GM11168 (cell line): ENCODE data around the gene CEP126.
"Not testable (repeated sequence)": the region's sequence is repeated elsewhere in the genome, so short reads cannot be mapped to it uniquely, and the experiment has no call there.

Experiments used
- in situ Hi-C: fragments of 300-500 bp; cut with MboI; formaldehyde crosslinking; loops from one replicate; pipeline ENCODE4 v1.12.0; 2022; ENCODE audit warnings: low sequenced_read_pairs; ENCODE audit not compliant: unreplicated experiment

The CEP126 gene

DNA sequence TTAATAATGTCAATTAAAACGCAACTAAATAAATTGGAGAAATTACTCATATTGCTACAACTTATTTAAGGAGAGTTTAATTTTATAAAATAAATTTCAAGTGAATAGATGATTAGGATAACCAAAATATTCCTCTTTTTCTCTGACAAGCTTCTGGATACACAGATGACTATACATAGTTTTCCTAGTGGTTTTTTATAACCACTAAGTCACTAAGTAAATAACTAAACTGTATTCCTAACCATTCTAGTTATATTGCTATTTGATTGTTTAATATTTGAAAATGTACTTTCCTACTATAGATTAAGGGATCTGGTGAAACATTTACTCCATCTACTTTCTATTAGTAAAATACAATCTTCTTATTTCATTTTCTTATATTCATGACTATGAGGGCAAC is 6.2 kb downstream of the CEP126 start:
- in situ Hi-C loops, result no loop called here

DNA sequence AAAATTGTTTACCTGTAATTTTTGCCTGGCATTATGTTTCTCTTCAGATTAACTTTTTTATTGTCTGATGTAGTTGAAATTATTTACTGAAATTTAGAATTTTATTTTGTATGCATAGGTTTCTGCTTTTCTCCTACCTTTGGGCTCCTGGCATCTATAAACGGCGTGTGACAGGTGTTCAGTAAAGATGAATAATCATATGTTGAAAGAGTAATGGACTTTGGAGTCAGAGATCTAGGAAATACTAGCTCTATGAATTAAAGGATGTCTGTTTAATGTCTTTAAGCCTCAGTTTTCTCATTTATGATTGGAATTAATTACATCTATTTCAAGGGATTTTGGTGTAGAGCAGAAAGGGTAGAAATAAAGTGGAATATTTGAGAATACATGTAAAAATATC is 8.7 kb downstream of the CEP126 start:
- in situ Hi-C loops, result no loop called here

DNA sequence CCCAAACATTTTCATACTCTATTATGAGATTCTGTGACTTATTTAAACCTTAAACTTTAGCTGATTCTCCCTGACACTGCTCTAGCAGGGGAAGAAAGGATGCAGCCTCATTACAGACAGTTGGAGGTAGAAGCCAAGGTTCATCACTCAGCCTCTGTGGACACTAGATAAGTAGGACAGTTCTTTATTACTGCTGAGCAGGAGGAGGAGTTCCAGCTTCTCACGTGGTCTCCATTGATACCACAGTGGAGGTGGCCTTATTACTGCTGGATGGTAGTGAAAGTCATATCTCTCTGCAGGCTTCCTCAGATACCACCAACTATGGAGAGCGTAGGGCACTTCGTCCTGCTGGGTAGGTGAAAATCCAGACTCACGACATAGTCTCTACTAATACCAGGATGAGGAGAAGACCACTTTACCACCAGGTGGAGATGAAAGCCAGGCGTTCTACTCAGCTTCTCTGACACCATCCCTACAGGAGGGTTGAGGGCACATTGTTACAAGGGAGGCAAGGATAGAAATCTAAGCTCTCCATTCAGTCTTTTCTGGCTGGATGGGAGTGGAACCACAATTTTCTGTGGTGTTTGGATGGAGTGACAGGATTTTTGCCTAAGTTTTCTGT is 14.6 kb downstream of the CEP126 start:
- in situ Hi-C loops, result no loop called here

DNA sequence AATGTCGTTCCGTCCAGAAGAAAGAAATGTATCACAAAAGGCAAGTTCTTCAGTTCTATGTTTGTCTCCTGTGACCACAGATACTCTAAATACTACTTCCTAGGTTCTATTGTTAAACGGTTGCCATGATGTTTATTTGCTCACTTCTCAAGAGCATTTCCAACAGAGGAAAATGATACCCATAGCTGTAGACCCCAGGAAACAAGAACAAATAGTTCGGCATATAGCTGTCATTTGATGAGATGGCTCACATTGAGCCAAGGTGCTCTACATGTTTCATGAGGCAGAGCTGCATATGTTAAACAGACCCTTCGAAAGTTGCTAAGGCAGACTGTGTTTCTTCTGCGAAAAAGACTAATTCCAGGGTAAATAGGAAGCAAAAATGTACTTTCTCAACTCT is 16.9 kb downstream of the CEP126 start:
- in situ Hi-C loops, result no loop called here

DNA sequence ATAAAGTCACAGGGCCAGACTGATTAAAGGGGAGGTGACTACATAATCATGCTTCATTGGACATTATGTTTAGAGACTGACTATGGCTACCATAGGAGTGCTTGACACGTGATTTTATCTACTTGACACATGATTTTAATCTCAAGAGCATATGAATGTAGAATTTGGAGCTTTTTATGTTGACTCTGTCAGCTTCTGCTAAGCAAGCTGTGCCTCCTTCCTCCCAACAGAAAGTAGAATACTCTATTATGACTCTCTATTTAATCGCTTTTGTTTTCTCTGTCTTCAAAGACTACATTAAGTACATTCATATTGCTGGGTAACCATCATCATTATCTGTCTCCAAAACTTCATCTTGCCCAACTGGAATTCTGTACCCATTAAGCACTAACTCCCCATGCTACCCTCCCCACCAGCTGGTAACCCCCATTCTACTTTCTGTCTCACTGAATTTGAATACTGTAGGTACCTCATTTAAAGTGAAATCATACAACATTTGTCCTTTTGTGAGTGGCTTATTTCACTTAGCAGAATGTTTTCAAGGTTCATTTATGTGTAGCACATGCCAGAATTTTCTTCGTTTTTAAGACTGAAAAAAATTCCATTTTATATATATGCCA is 26.2 kb downstream of the CEP126 start:
- in situ Hi-C loops, result no loop called here

DNA sequence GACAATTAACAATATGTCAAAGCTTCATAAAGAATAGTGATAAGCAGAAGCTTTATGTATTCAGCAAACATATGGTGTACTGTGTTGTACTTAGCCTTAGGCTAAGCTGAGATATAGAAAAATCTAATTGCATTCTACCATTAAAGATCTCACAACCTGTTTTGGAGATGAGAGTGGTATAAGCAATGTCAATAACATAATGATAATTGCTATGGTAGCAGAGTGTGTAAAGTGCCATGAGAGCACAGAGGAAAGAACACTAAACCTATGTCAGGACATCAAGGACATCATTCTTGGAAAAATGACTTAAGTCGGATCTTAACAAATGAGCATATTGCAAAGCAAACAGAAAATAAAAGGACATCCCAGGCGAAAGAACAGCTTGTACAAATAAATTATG is 30.1 kb downstream of the CEP126 start:
- in situ Hi-C loops, result no loop called here

DNA sequence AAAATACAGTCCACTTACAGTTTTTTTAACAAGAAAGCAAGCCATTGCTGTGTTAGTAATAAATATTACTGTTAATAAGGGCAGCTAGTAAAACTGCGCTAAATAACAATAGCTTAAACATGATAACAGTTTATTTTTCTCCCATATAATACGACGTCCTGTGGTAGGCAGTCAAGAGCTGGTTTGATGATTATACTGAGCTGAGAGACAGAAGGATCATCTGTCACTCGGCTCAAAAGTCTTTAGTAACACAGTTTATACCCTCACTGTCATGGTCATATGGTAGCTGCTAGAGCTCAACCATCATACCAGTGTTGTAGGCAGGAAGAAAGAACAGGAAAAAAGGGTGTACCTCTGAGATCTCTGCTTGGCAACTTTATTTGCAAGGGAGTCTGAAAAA is 30.6 kb downstream of the CEP126 start:
- in situ Hi-C loops, result no loop called here

DNA sequence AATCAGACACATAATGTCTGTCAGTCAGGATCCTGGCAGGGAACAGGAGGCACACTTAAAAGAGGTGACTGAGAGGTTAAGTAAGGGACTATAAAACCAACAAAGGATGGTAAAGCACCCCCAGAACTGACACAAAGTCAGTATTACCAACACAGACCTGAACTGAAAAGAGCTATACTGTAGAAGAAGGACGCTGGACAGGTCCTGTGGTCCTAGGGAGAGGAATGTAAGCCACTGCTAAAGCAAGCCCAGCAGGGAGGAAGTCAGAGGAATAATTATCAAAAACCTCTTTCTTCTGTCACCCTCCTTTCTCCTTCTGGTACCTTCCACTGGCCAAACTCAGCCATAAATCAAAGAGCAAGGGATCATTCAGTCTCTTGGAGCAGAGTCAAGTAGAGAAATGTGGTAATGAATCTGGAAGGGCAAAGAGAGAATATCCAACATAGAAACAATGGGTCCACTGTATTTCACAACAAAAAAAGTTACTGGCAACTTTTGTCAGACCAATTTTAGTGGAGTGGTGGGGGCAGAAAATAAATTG is 34.9 kb downstream of the CEP126 start:
- in situ Hi-C loops, result no loop called here

DNA sequence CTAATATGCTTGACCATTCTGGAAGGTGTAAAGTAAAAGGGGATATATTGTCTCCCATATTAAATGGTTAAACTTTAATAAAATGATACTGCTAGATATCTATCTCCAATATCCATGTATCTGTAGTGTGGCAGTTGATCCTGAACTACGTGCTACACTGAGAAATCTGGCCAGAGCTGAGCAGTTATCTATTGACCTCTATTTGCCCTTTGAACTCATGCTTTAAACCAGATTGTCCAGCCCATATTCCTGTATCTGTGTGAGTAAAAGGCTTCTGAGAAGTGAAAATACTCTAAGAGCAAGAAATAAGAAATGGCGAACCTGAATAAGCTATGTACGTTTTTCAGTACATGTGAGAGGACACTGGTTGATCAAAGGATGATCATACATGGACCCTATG is 40.5 kb downstream of the CEP126 start:
- in situ Hi-C loops, result no loop called here

DNA sequence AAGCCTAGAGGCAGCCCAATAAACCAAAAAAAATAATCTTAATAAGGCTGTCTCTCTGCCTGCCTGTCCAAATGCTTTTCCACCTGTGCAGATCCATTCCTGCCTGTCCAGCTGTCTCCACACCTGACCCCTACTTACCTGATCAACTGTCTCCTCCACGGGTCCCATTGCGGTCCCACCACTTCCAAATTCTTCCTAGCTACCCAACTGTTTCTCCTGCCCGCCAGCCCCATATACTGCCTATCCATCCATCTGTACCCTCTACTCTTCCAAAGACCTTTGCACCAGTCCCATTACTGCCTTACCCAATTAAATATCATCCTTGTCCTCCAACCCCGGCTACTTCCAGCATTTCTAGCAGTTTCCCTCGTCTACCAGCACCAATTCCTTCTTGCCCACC is 40.9 kb downstream of the CEP126 start:
- in situ Hi-C loops, result no loop called here

DNA sequence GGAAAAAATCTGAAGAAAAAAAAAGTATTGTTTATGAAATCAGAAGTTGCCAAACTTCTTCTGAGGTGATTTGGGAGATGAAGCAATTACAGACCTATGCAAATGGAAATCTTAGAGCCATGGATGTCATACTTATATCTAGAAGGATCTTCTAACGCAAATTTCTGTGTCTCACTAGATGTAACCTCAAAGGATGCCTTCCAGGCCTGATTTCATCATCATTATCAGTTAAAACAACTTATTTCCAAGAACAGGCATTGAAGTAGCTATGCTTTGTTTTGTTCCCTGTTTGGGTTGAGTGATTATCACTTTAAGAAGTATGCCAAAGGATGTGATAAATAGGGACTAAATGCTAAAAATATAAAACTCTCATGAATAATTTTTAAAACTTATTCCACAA is 45.4 kb downstream of the CEP126 start:
- in situ Hi-C loops, result no loop called here

DNA sequence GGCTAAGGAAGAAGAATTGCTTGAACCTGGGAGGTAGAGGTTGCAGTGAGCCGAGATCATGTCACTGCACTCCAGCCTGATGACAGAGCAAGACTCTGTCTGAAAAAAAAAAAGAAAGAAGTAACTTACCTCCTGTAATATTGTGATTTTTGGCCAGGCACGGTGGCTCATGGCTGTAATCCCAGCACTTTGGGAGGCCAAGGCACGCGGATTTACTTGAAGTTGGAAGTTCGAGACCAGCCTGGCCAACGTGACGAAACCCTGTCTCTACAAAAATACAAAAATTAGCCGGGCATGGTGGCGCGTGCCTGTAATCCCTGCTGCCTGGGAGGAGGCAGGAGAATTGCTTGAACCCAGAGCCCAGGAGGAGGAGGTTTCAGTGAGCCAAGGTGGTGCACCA is 49.4 kb downstream of the CEP126 start:
- in situ Hi-C loops, result not testable (repeated sequence)

DNA sequence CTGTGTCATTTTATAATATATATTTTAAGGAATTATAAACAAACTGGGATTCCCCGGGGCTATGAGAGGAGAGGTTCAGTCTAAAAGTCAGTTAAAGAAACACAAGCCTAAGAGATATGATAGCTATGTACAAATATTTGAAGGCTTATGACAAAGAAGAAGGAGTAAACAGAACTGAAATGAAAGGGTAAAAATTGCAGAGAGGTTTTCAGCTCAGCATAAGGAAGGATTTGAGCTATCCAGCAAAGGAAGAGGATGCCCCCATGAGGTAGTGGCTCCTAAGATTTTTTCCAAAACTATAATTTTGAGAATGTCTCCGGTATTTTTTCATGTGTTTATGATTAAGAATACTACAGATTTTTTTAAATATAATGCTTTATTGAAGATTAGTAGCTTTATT is 59.4 kb downstream of the CEP126 start:
- in situ Hi-C loops, result no loop called here

DNA sequence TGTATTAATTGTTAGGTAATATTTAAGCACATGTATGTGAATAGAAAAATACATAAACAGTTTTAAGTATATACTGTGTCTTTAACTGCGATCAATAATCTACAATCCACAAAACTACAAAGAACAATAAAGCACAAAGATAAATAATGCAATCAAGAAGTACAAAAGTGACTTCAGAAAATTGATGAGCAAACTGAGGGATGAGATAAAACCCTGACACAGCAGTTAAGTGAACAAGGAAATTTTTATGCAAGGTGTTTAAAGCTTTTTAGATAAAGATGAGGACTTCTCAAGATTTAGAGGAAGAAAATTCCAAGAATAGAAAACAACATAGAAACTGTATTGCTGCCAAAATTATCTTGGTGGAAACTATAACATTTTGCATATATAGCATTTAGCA is 60.0 kb downstream of the CEP126 start:
- in situ Hi-C loops, result no loop called here

DNA sequence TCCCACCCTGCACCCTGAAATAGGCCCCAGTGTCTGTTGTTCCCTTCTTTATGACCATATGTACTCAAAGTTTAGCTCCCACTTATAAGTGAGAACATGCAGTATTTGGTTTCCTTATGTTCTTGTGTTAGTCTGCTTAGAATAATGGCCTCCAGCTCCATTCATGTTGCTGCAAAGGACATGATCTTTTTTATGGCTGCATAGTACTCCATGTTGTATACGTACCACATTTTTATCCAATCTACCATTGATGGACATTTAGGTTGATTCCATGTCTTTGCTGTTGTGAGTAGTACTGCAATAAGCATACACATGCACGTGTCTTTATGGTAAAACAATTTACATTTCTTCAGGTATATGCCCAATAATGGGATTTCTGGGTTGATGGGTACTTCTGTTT is 60.9 kb downstream of the CEP126 start:
- in situ Hi-C loops, result no loop called here

DNA sequence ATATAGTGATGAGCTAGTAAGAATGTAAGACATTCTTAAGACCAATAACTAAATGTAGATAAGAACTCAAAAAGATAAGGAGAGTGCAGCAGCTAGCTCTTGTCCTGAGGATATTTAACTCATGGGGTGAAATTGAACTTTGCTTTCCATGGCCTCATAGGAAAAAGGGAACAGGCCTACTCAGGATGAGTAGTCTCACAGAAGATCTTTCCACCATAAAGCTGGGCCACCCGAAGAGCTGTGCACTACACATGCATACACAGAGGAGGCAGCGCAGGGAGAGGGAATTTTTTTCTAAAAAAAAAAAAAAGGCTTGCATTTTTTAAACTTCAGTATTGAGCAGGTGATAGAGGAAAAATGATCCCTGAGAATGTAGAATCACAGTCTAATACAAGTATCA is 72.6 kb downstream of the CEP126 start:
- in situ Hi-C loops, result no loop called here

DNA sequence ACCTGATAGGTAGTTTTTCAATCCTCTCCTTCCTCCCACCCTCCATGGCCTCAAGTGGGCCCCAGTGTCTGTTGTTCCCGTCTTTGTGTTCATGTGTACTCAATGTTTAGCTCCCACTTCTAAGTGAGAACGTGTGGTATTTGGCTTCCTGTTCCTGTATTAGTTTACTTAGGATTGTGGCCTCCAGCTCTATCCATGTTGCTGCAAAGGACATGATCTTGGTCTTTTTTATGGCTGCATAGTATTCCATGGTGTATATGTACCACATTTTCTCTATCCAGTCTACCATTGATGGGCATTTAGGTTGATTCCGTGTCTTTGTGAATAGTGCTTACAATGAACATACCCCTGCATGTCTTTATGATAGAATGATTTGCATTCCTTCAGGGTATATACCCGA is 78.4 kb downstream of the CEP126 start:
- in situ Hi-C loops, result no loop called here

DNA sequence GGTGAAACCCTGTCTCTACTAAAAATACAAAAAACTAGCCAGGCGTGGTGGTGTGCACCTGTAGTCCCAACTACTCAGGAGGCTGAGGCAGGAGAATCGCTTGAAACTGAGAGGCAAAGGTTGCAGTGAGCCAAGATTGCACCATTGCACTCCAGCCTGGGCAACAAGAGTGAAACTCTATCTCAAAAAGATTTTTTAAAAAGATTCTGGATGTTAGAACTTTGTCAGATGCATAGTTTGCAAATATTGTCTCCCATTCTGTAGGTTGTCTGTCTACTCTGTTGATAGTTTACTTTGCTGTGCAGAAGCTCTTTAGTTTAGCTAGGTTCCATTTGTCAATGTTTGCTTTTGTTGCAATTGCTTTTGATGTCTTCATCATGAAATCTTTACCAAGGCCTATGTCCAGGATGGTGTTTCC is 79.3 kb downstream of the CEP126 start:
- in situ Hi-C loops, result not testable (repeated sequence)

DNA sequence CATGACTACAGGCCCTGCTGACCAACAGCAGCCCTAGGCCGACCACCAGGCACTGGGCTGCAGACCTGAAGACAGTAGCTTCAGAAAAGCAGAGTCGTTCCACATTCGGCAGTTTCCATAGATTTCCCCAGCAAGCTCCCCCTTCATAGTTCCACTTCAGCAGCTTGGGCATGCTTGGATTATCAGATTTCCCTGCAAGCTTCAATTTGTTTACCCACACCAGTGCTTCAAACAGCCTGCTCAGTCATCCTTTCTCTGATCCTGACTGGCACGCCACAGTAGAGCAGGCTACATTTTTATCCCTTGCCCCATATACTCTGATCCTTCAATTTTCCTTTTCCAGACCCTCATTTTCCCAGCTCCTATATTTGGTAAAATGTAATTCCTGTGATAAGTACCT is 81.3 kb downstream of the CEP126 start:
- in situ Hi-C loops, result no loop called here

DNA sequence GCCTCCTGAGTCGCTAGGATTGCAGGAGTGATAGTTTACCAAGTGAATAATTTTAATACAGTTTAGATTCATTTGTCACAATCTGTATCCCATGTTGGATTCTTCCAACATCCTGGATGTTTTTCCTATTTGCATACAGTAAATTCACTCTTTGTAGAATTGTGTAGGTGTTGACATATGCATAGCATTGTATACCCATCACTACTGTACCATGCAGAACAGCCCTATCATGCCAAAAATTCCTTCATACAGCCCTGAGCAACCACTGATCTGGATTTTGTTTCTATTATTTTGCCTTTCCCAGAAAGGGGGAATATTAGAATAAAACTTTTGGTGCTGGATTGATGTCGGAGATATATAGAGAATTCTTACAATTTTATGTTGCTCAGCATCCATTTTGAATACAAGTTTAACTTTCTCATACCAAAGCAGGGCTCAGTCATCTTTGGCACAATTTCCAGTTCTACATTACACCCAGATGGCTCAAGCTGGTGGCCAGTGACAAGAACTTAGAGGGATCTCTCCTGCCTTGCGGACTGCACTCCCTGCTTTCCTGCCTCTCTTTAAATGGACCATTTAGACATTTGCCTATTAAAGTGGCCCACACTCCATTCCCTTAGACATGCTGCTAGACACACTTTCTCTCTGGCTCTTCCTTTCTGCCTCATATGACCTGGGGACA is 87.0 kb downstream of the CEP126 start:
- in situ Hi-C loops, result loop anchor here (25.0 kb wide), 1 partner anchor 139 kb away; no protein-coding TSS in a partner anchor

DNA sequence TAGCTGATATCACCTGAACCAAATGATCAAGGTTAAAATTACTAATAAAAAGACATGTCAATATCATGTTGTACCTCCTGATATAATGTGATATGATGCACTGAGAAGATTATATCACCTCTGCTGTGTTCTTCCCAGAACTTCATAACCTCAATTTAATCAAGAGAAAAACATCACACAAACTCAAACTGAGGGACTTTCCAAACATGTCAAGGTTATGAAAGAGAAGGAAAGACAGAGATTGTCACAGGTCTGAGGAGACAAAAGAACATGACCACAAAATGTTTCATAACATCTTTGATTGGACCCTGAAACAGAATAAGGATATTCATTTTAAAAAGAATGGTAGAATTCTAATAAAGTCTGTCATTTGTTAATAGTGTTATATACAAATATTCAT is 89.4 kb downstream of the CEP126 start:
- in situ Hi-C loops, result loop anchor here (25.0 kb wide), 1 partner anchor 142 kb away; no protein-coding TSS in a partner anchor
